Prostate gland (tissue), 2 donors: ENCODE results near the gene SHANK3. TPM values are rescaled to one million over a fixed set of nuclear protein-coding genes. Genes with fewer than 3 reads are reported as not detected.

Source experiments
- DNase-seq: peaks from one replicate; pipeline ENCODE4 v3.0.0-alpha.2; 2019; ENCODE audit warnings: low spot score
- H3K27ac ChIP-seq, 2 donors: fragments of 200-600 bp; sonication (generic); 2 replicates each; pipeline ENCODE4 v1.5.1; 2017 to 2019
- H3K27me3 ChIP-seq: fragments of 200-600 bp; sonication (generic); replicated peaks from 2 replicates; pipeline ENCODE4 v1.5.1; 2019; ENCODE audit not compliant: insufficient read depth
- H3K36me3 ChIP-seq, 2 donors: fragments of 200-600 bp; sonication (generic); 1 replicate in 1 of 2; 2 replicates in 1 of 2; pipeline versions ENCODE4 v1.5.1 to v1.8.1; 2017 to 2019
- H3K4me1 ChIP-seq: fragments of 200-600 bp; sonication (generic); replicated peaks from 2 replicates; pipeline ENCODE4 v1.5.1; 2019
- H3K4me3 ChIP-seq, 2 donors: fragments of 200-600 bp; sonication (generic); 2 replicates each; pipeline ENCODE4 v1.5.1; 2017 to 2019
- H3K9me3 ChIP-seq: fragments of 200-600 bp; sonication (generic); 2 replicates; pipeline ENCODE4 v1.5.1; 2017
- CTCF ChIP-seq, 4 experiments: fragments of 200-600 bp in 2 of 4; fragments of 450-650 bp in 2 of 4; sonication (generic) in 2 of 4; IDR thresholded peaks; 1 replicate in 3 of 4; 2 replicates in 1 of 4; pipeline ENCODE4 v1.5.1; 2016 to 2019; ENCODE audit warnings: antibody characterized with exemption in 4 of 4, mild to moderate bottlenecking in 2 of 4, moderate library complexity in 2 of 4
- POLR2A ChIP-seq: fragments of 450-650 bp; IDR thresholded peaks from one replicate; pipeline ENCODE4 v1.6.1; 2016; ENCODE audit warnings: antibody characterized with exemption, mild to moderate bottlenecking
- POLR2AphosphoS5 ChIP-seq: sonication (generic); formaldehyde crosslinking; IDR thresholded peaks from one replicate; pipeline ENCODE4 v1.6.1; 2017; ENCODE audit warnings: antibody characterized with exemption
- WGBS: methylation state at CpG from one replicate; pipeline ENCODE4 v1.1.5; 2018; 5-methylcytosine and 5-hydroxymethylcytosine counted together
- intact Hi-C: fragments of 100-400 bp; cut with DNase I; formaldehyde crosslinking; loops from one replicate; pipeline ENCODE4 v1.14.2; 2022
- total RNA-seq, 2 donors: library from RNA; depleted of rRNA; stranded (reverse); fragments of >200 nt; gene quantifications; one replicate each; pipeline ENCODE4 v1.1.0, GENCODE V29; 2016

The SHANK3 gene
- total RNA-seq, 2 donors from 2014 or later: 9.1 to 18.3 TPM

DNA sequence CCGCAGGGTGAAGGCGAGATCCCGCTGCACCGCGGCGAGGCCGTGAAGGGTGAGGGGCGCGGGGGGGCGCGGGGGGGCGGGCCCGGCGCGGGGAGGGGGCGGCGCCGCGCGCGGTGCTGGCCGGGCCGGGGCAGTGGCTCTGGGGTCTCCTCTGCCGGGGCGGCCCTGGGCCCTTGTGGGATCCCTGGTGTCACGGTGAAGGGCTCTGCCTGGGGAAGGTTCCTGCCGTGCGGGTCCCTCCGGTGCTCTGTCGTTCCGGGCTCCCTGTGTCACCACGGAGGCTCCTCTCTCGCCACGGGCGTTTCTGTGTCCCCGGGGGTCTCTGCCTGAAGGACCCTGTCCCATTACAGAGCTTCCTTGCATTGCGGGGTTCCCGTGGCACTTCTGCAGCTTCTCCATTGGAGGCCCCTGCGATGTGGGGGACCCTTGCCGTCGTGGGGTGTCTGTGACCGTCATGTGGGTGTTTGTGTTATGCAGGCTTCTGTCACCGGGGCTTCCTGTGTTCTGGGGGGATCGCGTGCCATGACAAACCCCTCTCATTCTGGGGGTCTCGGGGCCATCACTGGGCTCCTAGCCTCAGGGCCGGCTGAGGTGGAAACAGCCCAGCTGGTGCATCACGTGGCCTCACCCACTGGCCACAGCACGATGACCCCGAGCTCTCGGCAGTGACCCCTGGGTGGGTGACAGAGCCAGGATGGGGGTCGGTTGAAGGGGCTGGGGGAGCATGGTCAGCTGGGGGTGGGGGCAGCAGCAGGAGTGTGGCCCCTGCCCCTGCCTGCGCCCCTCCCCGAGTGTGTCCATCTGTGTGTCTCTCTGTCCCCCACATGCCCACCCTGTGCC lies 25.3 kb downstream of the SHANK3 start:
- no peak for TF ChIP-seq POLR2A
- no peak for TF ChIP-seq POLR2AphosphoS5
- no peak for TF ChIP-seq CTCF (IDR thresholded peaks at IDR 0.05)
- 29% methylated on average over 23 of the region's 54 CpGs for WGBS
- Histone ChIP-seq H3K27me3 (no peaks in the 10 kb centered on the region), H3K4me3 (peak overlapping the region; percentile 47 to 50), H3K36me3 (no peaks in the 10 kb centered on the region), H3K4me1 (no peaks in the 10 kb centered on the region), H3K27ac (no peak overlapping the region), H3K9me3 (no peaks in the 10 kb centered on the region)
- no peak for DNase-seq
- intact Hi-C loops: no loop called here

- intact Hi-C loops: no loop called here
- Histone ChIP-seq H3K4me3 (no peak overlapping the region), H3K27me3 (no peaks in the 10 kb centered on the region), H3K4me1 (no peaks in the 10 kb centered on the region), H3K9me3 (no peaks in the 10 kb centered on the region), H3K27ac (no peak overlapping the region), H3K36me3 (no peaks in the 10 kb centered on the region)
- DNase-seq: no peak
- 75% methylated on average over 12 of the region's 12 CpGs for WGBS
- TF ChIP-seq CTCF (IDR thresholded peaks at IDR 0.05) (no peak), POLR2AphosphoS5 (no peak), POLR2A (no peak)
These were observed 25.9 kb downstream of the SHANK3 start for GRCh38 chr22:50698546-50698945.

GRCh38 chr22:50699001-50699755 lies 26.6 kb downstream of the SHANK3 start:
- no peaks in the 10 kb centered on the region for H3K4me1 ChIP-seq
- intact Hi-C loops: no loop called here
- no peaks in the 10 kb centered on the region for H3K9me3 ChIP-seq
- no peaks in the 10 kb centered on the region for H3K27me3 ChIP-seq
- H3K27ac ChIP-seq: no peak overlapping the region
- no peak for TF ChIP-seq CTCF (IDR thresholded peaks at IDR 0.05)
- TF ChIP-seq POLR2AphosphoS5: no peak
- TF ChIP-seq POLR2A: no peak
- no peak for DNase-seq
- H3K4me3 ChIP-seq: no peak overlapping the region
- no peaks in the 10 kb centered on the region for H3K36me3 ChIP-seq
- WGBS: 89% methylated on average over 11 of the region's 15 CpGs

GRCh38 chr22:50699756-50700386 lies 27.2 kb downstream of the SHANK3 start:
- intact Hi-C loops: no loop called here
- no peak for DNase-seq
- peak in 1 of 4 experiments; percentile 6 for TF ChIP-seq CTCF (IDR thresholded peaks at IDR 0.05)
- TF ChIP-seq POLR2A: no peak
- Histone ChIP-seq H3K27ac (no peak overlapping the region), H3K4me3 (no peak overlapping the region), H3K27me3 (no peaks in the 10 kb centered on the region), H3K9me3 (no peaks in the 10 kb centered on the region), H3K4me1 (no peaks in the 10 kb centered on the region), H3K36me3 (no peaks in the 10 kb centered on the region)
- 73% methylated on average over 14 of the region's 15 CpGs for WGBS
